HG03442 (cell line): ENCODE results near the gene RNF168.
A peak's percentile ranks its signal among the peaks of the same experiment; 100 is the strongest.
"Not testable (repeated sequence)": the region's sequence is repeated elsewhere in the genome, so short reads cannot be mapped to it uniquely, and the experiment has no call there.

Experiments
- ATAC-seq: cut with Tn5 transposase; IDR thresholded peaks from one replicate; pipeline ENCODE4 v1.9.1; 2021; ENCODE audit warnings: mild to moderate bottlenecking, moderate library complexity; ENCODE audit not compliant: unreplicated experiment

Gene RNF168

DNA sequence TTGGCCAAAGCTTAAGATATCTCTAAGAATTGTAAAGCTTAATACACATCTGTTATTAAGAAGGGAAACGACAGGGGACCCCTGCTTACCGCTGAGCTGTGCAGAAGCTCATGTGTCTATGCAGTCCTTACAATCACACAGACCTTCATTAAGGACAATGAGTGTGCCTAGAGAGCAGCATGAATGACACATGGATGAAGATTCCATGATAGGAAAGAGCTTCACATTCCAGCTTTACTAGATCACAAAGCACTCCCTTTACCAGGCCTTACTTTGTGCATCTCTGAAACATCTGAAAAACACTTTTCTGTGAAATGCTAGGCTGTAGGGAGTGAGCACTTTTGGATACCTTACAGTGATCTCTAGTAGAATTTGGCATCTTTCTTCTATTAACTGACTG lies 32.0 kb downstream of the RNF168 start:
- ATAC-seq = no peak

- ATAC-seq = not testable (repeated sequence)
These were observed 33.4 kb downstream of the RNF168 start for GRCh38 chr3:196470182-196470581.

GRCh38 chr3:196463804-196464203 lies 39.8 kb downstream of the RNF168 start:
- ATAC-seq = no peak

DNA sequence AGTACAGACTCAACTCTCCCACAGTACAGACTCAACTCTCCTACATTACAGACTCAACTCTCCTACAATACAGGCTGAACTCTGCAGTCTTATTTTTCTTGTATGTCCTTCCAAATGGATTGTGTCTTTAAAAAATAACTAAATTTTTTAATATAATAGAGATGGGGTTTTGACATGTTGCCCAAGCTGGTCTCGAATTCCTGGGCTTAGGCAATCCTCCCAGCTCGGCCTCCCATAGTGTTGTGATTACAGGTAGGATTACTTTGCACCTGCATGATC lies 40.2 kb downstream of the RNF168 start:
- ATAC-seq = no peak

DNA sequence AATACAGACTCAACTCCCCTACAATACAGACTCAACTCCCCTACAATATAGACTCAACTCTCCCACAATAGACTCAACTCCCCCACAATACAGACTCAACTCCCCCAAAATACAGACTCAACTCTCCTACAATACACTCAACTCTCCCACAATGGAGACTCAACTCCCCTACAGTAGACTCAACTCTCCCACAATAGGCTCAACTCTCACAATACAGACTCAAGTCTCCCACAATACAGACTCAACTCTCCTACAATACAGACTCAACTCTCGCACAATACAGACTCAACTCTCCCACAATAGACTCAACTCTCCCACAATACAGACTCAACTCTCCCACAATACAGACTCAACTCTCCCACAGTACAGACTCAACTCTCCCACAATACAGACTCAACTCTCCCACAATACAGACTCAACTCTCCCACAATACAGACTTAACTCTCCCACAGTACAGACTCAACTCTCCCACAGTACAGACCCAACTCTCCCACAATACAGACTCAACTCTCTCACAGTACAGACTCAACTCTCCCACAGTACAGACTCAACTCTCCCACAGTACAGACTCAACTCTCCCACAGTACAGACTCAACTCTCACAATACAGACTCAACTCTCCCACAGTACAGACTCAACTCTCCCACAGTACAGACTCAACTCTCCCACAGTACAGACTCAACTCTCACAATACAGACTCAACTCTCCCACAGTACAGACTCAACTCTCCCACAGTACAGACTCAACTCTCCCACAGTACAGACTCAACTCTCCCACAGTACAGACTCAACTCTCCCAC lies 40.7 kb downstream of the RNF168 start:
- ATAC-seq = not testable (repeated sequence)

GRCh38 chr3:196458063-196458462 lies 45.5 kb downstream of the RNF168 start:
- no peak for ATAC-seq

- not testable (repeated sequence) for ATAC-seq
These were observed 46.1 kb downstream of the RNF168 start for GRCh38 chr3:196457470-196457869.

DNA sequence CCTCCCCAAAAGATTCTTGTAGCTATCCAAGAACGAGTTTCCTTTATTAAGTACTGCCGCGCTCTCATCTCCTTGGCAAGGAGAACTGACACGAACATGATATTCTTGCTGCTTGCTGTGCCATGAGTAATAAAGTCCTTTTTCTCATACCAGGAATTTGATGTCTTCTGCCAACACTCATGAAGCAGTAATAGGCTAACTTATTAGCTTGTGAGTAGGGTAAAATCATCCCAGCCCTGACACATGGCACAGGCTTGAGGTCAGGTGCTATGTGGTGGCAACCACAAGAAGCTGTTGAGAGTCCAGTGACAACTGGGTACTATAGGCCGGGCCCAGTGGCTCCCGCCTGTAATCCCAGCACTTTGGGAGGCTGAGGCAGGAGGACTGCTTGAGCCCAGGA lies 48.6 kb downstream of the RNF168 start:
- ATAC-seq = no peak

DNA sequence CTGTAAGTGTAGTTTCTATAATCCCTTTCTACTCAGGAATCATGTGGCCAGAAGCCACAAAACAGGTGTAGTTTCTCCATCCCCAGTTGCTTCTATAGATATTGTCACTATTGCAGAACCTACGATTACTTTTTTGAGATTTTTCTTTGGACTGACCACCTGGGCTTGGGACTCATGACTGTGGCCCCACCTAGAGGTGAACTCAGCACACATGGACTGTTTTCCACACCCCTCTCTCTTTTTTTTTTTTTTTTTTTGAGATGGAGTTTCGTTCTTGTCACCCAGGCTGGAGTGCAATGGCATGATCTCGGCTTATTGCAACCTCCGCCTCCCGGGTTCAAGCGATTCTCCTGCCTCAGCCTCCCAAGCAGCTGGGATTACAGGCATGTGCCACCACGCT lies 58.2 kb downstream of the RNF168 start:
- ATAC-seq = not testable (repeated sequence)

DNA sequence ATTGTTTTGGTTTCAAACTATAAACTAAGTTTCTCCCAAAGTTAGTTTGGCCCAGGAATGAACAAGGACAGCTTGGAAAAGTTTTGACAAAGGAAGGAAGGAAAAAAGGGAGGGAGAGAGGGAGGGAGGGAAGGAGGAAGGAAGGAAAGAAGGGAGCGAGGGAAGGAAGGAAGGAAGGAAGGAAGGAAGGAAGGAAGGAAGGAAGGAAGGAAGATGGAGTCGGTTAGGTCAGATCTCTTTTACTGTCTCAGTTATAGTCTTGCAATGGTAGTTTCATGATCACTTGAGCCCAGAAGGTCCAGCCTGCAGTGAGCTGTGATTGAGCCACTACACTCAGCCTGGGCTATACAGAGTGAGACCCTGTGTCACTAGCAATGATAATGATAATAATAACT lies 59.1 kb downstream of the RNF168 start:
- ATAC-seq = no peak

- peak; percentile 34 for ATAC-seq
These were observed 62.9 kb downstream of the RNF168 start for GRCh38 chr3:196440696-196441095.

- peak; percentile 52 for ATAC-seq
These were observed 63.5 kb downstream of the RNF168 start for GRCh38 chr3:196440041-196440537.

DNA sequence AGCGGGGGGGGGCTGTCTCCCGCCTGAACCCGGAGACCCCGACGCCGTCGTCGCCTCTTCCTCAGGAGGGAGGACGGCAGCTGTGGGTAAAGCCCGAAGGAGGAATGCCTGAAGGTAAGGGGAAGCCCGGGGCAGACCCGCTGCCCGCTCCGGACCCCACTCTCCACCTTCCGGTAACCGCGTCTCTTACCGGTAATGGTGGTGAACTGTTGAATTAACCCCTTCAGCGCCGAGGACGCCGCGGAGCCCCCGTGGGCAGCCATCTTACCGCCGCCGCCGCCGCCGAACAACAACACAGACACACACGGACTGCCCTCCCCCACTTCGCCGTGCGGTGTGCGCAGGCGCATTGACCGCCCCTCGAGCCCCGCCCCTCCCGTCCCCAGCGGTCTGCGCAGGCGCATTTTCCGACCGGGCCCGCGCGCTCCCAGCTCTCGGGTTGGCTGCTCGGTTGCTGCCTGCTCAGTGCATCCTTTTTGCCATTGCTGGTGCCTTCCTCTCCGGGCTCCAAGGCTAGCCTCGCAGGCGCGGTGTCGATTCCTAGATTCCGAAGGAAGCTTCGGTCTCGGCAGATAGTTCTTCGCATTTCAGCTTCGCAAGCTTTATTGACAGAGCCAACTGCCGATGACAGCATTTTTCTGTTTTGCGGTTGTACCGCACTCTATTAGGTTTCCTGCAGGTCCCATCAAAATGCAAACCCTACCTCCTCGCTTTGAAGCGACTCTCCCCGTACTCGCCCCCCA lies 71.3 kb downstream of the RNF168 start, which contains the start of gene UBXN7:
TSS of gene UBXN7 (minus strand) at position 291 of the 743 bp plus-strand sequence. CDS start at position 263, 28 bp downstream.
- ATAC-seq = peak; percentile 78

DNA sequence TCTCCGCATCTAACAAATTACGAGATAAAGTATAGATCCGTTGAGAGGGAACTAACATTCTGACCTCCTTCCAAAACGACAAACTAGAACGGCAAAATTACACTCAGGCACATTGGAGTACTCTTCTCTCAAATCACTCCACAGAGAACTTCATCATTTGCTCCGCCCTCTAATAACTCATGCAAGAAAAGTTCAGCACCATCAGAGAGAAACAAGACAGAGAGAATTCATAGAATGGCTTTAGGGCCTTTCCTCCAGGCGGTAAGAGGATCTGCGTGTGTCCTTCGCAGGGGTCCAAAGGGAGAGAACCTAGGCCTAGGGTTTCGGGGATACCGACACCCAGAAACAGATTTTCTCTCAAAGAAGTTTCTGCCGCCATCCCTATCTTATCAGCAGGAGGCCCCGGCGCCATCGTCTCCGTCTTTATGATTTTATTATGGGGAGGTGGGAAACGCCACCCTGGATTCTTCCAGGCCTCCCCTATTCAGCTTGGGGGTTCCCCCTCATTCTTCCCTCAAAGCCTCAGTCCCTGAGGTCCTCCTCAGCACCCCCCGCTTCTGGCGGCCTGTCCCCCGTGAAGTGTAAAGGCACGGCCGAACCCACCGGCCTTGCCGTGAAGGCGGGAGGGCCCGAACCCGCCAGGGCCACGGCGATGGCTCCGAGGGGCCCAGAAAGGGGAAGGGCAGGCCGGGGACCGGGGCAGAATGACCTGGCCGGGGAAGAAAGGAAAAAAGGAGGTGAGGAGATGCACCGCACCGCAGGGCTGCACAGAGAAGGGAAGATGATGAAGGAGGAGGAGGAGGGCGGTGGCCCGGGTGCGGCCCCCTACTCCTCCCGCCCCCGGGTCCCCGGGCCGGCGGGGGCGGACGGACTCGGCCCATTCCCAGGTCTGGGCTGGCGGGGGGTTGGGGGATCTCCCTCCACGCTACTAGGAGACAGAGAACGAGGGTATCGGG lies 72.1 kb downstream of the RNF168 start:
- ATAC-seq = peak; percentile 28

GRCh38 chr3:196428041-196428440 lies 75.5 kb downstream of the RNF168 start:
- no peak for ATAC-seq

DNA sequence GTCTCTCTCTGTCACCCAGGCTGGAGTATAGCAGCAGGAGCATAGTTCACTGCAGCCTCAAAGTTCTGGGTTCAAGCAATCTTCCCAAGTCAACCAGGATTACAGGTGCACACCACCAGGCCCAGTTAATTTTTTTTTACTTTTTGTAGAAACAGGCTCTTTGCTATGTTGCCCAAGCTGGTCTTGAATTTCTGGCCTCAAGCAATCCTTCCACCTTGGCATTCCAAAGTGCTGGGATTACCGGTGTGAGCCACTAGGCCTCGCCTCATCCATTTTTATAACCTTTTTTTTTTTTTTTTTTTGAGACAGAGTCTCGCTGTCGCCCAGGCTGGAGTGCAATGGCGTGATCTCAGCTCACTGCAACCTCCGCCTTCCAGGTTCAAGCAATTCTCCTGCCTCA lies 79.1 kb downstream of the RNF168 start:
- not testable (repeated sequence) for ATAC-seq

DNA sequence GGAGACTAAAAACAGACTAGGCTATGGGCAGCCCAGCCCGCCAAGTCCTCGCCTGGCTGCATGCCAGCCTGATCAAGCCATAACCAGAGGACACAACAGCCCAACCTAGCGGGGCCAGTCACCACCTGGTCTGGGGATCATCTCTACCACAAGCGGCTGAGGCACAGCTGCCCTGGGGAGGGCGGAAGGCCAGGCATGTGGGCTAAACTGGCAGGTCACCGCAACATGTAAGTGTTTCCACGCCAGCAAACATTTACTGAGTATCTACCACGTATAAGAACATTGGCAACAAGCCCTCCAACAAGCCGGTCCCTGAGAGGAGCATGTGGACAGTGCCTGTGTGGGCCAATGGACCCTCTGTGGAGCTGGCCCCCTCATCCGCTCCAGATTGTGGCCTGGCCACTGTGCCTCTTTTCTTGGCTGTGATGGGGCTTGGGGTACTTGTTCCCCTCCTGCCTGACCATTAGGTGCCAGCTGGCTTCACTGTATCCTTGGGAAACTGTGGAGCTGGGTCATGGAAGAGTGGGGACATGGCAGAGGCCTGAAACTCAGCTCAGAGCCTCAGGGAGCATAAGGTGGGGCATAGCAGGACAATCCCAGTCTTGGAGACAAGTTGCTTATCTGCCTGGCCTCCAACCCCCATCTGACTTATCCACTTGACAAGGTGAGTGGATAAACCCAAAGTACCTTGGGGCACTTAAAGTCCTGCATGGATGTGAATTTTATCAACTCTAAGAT lies 80.4 kb downstream of the RNF168 start:
- no peak for ATAC-seq

- ATAC-seq = not testable (repeated sequence)
These were observed 81.9 kb downstream of the RNF168 start for GRCh38 chr3:196421668-196422067.

GRCh38 chr3:196419386-196419785 lies 84.2 kb downstream of the RNF168 start:
- no peak for ATAC-seq
